NCI-H446 treated with DMSO at 0.1 percent for 48 hours (cell line): Measurements from ENCODE around the gene PDE9A.

Experiments used
- DNase-seq: peaks from one replicate; lab custom pipeline; 2025; lab: John Stamatoyannopoulos, UW

Gene PDE9A

DNA sequence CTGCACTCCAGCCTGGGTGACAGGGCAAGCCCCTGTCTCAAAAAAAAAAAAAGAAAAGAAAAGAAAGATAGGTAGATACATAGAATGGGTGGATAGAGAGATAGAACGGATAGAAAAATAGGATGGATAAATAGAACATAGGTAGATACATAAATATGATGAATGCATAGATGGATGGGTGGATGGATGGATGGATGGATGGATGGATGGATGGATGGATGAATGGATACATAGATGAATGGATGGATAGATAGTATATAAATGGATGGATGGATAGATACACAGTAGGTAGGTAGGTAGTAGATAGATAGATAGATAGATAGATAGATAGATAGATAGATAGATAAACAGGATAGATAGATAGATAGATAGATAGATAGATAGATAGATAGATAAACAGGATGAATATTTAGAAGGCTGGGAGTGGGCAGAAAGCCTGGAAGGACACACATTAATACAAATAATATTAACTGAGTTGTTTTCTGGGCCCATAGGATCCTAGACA, 87.0 kb downstream of the PDE9A start:
- no peak for DNase-seq

DNA sequence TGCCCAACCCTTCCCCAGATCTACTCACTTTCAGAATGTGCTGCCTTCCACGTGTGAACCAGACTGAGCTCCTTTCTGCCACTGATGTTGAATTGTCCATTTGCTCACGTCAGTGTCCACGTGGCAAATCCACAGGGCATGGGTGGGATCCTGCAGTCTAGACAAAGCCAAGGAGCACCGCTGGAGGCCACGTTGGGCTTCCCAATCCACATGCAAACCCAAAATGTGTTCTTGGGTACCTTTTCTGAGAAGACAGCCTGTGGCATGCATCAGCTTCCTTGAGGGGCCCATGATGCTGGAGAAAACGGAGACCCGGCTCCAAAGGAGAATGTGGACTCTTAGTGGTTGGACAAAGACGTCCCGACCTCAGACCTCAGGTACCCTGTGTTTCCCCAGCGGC, 87.6 kb downstream of the PDE9A start:
- no peak for DNase-seq

DNA sequence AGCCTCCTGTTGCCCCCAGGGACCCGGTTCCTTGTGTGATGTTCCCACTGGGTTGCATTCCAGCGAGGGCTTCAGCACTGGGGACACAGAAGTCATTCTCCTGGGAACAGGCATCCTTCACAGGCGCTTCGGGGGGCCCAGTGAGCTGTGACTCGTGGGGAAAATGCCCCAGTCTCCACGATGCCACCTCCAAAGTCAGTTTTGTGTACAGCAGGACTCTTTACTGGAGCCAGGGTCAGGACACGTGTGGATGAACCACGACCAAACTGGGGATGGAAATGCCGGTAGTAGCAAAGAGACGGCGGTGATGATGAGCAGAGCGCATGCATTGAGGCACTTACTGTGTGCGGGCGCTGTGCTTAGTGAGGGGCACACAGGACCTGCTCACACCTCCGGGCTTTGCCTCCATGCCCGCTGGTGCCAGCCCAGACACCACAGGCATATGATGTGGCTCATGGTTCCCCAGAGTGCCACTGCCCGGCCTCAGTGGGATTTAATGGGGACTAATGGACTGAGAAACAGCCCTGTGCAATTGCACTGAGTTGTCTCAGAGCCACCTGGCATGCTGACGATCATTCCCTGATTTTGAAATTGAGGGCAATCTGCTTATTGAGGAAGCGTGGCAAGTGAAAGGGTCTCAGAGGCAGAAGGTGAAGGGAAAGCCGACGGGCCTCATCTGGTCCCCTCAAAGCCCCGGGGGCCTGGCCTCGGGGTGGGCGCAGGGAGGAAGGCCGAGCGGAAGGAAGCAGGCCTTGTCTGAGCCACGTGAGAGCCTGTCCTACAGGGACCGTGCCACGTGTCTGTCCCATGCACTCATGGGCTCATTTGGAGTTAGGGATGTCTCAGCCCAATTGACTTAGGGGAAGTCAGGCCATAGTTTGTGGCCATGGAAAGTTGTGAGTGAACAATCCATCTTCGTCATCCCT, 91.4 kb downstream of the PDE9A start:
- no peak for DNase-seq

DNA sequence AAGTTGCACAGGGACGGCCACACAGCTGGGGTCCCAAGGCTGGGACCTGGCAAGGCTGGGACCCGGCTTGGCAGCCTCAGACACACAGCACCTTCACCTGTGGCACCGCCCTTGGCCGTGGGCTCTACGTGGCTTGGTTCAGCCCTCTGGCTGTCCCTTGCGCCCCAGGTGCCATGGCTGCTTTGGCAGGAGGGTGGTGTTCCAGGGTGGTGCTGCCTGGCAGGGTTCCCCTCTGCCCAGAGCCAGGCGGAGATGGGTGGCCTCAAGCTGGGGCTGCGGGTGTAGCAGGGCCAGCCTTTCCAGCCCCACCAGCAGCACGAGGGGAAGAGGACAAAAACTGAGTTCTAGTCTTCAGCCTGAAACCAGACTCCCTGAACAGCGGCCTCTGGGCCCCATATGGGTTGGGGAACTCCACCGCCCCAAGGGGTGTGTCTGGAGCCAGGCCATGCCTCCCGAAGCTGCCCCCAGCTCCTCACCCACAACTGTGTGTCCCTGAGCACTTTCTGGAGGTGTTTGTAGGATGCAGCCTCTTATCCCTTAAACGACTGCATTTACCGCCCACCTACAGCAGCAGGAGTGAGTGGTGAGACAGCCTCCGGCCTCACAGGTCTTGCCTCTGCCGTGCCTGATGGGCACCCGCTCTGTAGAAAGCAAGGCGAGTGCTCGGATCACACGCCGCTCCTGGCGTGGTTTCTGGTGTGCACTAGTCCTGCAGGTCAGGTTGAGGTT, 92.3 kb downstream of the PDE9A start:
- DNase-seq: no peak

DNA sequence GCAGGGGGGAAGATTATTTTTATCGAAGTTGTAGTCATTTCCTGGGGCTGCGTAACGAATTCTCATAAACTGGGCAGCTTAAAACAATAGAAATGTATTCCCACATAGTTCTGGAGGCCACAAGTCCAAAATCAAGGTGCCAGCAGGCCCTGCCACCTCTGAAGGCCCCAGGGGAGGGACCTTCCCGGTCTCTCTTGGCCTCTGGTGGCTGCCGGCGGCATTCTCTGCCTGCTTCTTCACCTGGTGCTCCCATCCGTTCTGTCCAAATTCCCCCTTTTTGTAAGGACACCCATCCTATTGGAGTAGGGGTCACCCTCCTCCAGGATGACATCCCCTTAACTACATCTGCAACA, 92.8 kb downstream of the PDE9A start:
- no peak for DNase-seq

DNA sequence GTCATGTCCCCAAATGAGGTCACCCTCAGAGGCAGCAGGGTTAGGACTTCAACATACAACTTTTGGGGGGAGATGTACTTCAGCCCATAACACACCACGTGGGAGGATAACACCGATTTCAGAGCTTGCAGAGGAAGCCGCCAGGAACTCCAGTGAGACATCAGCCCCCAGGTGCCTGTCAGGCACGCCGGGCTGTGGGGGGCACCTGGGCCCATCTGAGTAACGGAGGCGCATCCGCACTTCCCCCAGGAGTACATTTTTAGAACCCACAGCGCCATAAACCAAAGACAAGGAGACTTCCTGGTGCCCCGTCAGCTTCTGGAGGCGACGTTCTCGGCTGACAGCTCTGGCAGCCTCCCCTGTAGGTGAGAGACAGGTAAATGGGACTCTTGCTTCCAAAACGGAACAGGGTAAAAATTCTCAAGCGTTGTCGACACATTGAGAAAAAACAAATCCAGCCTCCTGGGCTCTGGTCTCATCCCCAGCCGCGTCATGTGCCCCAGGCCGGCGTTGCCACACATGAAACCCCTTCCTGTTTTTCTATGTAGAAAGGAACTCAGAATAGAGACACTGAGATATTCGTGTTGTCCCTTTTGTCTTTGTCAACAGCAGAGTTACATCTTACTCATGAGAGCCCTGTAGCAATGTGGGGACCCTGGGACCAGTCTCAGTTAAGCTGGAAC, 93.3 kb downstream of the PDE9A start:
- DNase-seq: no peak

DNA sequence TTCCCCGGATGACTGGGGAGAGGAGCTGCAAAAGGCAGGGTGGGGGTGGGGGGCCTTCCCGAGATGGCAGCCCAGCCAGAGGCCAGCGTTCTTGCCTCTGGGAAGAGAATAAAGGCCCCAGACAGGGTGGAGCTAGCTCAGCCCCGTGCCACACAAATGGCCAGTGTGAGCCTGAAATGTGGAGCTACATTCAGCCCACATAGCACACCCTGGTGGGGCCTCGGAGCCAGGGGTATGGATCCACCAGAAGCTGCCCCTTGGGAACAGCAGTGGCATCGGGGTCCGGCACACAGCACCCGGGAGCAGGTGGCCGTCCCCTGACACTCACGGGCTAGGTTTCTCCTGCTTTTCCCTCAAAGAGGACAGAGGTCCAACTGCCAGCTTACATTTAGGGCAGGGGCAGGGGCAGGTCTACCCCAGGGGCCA, 93.9 kb downstream of the PDE9A start:
- no peak for DNase-seq

DNA sequence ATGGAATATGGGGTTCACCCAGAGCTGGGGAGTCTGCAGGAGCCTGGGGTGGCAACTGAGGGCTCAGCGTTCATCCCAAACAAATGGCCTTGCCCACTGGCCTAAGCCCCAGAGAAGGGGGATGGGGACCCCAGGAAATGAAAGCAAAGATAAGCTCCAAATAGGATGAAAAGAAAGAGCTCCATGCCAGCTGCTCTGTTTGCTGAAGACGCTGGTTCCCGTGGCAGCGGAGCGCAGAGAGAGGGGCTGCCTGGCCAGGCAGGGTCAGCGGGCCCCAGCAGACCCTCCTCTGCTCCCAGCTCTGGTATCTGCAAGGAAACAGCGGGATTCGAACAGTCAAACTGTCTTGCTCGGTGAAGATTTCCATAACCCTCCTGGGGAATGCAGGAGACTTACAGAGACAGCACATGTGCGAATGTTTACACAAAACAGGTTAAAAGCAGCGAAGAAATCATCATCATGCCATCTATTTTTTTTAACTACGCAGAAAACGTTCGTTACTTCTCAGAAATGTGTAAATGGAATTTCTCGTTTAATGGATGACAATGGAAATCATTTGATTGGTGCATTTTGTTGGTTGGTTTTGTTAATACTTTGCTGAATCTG, 94.4 kb downstream of the PDE9A start:
- no peak for DNase-seq

DNA sequence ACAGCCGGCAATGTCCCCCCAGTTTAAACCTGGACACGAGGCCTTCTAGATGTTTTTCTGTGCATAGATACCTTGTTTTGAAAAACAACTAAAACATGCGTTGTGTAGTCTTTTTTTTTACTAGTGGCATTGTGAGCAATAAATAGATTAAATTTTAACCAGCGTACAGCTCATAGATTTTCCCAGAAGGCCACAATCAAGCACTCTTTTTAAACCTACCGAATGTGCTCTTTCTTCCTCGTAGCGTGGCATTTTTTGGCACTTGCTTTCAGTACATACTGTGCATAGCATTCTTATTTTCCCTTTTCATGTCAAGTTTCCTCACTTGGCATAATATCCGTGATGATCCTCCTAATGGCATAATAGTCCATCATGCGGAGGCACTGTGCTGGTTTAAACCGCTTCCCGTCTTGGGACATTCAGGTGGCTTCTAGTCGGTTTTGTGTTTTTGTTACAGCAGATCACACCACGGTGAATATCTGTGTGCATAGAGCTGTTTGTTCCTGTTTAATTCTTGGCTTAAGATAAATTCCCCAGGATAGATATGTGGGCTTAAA, 95.3 kb downstream of the PDE9A start:
- DNase-seq: no peak

DNA sequence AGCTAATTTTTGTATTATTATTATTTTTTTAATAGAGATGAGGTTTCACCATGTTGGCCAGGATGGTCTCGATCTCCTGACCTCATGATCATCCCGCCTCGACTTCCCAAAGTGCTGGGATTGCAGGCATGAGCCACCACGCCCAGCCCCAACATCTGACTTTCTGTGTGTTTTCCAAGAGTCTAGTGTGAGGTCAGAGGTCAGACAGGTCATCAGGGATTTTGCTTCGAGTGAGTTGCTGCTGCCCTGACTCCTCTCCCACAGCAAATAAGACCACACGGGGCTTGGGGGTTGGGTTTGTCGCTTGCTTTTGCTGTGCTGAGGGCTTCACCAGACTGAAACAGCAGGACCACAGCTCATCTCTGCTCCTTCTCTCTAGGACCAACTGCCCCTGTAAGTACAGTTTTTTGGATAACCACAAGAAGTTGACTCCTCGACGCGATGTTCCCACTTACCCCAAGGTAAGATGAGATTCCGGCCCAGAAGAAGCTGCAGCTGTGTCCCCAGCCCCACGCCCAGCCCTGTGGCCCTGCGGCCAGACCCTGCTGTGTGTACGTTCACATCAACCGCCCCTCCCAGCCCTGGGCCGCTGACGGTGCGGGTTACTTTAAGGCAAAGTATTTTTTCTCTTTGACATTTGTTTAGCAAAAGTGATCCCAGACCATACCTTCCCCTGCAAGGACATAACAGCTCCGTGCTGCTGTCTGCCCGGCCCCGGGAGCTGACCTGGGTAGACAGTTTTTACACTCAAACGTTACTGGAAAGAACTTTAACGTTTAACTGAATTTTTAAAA, 97.5 kb downstream of the PDE9A start:
- DNase-seq: no peak

DNA sequence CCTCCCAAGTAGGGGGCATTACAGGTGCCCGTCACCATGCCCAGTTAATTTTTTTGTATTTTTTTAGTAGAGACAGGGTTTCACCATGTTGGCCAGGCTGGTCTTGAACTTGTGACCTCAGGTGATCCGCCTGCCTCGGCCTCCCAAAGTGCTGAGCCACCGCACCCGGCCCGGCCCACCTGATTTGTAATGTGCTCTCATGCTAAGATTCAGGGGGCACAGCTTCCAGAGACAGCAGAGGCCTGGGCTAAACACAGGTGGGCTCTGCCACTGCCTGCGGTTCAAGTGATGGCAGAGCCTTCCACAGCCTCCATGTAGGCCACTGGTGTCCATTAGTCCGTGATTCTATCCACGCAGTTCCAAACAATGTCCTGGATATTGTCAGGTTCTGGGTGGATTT, 98.4 kb downstream of the PDE9A start:
- no peak for DNase-seq

DNA sequence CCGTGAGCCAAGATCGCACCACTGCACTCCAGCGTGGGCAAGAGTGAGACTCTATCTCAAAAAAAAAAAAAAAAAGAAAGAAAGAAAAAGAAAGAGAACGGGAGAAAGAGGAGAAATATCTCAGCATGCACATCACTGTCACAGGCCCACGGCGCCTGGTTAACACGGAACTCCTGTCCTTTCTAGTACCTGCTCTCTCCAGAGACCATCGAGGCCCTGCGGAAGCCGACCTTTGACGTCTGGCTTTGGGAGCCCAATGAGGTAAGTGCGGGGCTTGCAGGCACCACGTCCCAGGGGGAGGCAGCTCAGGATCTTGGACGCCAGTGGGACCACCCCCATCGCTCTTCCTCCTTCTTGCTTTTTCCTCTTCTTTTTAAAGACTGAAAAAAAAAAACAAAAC, 100.4 kb downstream of the PDE9A start:
- no peak for DNase-seq

DNA sequence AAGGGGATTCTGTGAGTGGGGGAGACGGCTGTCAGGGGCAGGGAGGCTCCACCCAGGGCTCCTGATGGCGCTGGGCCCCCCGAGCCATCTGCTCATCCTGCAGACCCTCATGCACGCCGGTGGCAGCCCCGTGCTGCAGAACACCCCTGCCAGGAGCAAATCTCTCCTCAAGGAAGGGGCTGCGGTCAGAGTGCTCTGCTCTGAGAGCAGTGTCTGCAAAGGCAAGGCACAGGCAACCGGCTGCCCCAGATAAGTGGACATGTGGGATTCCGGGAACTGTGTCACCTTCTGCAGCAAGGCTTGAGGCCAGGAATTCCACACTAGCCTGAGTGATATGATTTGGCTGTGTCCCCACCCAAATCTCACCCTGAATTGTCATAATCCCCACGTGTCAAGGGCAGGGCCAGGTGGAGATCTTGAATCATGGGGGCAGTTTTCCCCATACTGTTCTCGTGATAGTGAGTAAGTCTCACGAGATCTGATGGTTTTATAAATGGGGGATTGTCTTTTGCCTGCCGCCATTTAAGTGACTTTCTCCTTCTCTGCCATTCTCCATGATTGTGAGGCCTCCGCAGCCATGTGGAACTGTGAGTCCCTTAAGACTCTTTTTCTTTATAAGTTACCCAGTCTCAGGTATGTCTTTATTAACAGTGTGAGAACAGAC, 101.0 kb downstream of the PDE9A start:
- DNase-seq: no peak

DNA sequence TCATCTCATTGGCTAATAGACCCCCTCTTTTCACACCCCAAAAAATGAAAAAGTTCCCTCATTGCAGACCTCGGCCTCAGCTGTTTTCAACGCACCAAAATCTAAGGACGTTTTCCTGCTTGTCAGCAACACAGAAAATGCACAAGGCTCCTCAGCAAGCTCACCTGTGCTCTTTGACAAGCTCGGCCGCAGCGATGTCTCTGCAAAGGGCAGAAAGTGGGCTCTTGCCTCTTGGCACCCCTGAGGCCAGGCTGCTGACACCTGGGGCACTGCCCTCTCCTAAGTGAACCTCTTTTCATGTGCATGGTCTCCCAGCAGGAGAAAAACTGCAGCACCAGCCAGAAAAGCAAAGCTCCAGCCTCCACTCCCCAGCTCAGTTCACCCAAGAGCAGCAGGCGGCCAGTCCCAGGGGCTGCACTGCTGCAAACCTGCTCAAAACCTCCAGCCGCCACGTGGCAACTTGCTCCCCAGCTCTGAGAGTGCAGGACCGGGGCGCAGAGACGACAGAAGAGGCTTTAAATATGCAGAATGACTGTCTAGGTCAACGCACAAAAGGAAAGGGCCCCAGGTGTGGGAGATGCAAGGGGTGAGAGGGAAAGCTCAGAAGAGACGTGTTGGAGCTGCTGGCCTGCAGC, 101.7 kb downstream of the PDE9A start:
- no peak for DNase-seq

DNA sequence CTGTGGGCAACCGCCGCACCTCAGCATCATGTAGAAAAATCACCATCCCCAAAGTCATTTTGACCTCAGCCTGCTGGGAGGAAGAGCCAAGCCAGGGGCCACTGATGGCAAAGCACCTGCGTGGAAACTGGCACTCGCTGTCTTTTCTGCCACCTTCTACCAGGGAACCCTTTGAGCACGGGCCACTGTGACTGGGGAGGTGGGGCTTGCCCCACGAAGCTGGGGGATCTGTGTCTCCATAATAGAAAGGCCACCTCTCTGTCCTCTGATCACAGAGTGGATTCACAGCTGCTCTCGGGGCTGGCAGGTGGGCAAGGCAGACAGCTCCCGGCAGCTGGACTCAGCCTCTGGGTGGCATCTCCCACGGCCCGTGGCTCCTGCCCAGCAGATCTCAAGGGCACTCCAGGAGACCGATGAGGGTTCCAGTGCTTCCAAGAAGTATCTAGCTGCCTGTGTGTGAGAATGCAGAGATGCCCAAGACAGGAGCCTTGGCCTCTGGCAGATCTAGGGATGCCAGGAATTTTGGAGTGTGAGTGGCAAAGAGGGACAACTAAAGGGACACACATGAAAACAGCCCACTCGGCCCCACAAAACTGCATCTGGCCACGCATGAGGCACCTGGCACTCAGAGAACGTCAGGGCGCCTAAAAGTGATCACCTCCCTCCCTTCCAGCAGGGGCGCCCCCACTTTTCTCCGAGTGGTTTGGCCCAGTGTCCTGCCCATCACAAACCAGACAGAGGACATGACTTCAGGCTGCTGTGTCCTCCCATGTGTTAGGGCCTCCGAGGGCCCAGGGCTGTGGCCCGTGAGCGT, 102.6 kb downstream of the PDE9A start:
- DNase-seq: no peak

DNA sequence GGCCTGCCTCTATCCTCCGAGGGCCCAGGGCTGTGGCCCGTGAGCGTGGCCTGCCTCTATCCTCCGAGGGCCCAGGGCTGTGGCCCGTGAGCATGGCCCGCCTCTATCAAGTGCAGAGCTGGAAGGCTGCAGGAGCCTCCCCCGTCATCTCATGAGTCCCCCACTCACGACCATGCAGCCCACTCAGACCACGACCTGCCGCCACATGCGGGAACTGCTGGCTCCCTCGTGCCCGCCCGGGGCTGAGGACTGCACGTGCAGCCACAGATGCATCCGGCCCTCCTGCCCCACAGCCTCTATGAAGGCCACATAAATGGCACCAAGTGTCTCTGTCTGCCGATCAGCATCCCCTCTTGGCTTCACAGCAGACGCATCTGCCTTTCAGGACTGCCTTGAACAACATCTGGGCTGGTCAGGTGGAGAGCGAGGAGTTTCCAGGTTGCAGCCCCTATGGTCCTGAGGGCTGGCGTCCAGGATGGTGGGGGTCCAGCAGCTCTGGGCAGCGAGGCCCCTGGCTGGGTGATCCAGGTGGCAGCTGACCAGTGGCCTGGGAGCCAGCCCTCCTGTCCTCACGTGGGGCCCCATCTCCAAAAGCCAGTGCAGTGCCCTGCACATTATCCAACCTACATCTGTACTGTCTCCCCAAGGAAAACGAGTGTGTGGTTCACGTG, 103.3 kb downstream of the PDE9A start:
- no peak for DNase-seq

DNA sequence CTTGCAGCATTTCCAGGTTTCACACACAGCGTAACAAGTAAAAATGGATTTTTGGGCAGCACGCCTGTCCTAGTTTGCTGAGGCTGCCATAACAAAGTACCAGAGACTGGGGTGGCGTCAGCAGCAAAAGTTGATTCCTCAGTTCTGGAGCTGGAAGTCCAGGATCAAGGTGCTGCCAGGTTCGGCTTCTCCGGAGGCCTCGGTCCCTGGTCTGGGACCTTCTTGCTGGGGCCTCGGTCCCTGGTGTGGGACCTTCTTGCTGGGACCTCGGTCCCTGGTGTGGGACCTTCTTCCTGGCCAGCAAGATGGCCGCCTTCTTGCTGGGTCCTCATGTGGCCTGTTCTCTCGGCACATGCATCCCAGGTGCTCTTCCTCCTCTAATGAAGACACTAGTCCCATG, 104.0 kb downstream of the PDE9A start:
- no peak for DNase-seq

DNA sequence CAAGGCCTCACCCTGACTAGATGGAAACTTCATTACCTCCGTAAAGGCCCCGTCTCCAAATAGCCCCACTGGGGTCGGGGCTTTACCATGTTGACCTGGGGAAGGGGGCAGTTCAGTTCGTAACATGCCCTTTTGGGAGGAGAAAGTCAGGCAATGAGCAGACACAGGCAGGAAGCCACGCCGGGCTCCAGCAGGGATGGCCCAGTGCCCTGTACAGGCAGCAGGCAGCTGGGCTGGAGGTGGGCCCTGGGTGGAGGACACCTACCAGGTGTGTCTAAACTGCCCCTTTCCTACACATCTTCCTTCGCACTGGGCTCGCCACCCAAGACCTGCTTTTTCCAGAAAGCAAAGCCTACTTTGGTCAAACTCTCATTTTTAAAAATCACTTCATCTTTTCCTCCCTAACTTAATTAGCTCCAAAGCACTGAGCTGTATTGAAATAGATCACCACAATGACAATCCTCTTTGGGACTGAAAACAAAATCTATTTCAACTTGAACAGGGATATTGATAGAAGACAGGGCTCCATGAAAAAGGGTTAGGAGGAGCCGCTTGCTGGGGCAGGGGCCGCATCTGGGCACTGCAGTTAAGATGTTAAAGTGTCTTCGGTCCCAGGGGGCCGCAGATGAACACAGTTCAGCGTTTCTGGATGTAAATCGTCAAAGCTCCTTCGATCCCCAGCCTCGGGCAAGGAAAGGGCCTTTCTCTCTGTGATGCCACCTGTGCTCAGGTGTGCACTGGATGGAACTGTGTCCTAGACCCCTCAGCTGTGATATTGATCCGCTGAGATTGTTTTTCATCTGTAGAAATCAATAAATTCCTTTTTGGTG, 104.6 kb downstream of the PDE9A start:
- DNase-seq: no peak
